NCI-H187 (cell line): ENCODE measurements around the gene FAM131B.
"Not testable (repeated sequence)": the region's sequence is repeated elsewhere in the genome, so short reads cannot be mapped to it uniquely, and the experiment has no call there.

Experiments used
- DNase-seq, 2 experiments: peaks; one replicate each; lab custom pipeline; 2025; lab: John Stamatoyannopoulos, UW

Gene FAM131B

GRCh38 chr7:143362131-143363015, at the start of gene FAM131B:
Gene FAM131B (minus strand): TSS chr7:143362713. CDS start chr7:143362603, 110 bp downstream.
- DNase-seq = no peak

- no peak for DNase-seq
Measured at GRCh38 chr7:143411976-143412708, 49.6 kb upstream of the FAM131B start.

DNA sequence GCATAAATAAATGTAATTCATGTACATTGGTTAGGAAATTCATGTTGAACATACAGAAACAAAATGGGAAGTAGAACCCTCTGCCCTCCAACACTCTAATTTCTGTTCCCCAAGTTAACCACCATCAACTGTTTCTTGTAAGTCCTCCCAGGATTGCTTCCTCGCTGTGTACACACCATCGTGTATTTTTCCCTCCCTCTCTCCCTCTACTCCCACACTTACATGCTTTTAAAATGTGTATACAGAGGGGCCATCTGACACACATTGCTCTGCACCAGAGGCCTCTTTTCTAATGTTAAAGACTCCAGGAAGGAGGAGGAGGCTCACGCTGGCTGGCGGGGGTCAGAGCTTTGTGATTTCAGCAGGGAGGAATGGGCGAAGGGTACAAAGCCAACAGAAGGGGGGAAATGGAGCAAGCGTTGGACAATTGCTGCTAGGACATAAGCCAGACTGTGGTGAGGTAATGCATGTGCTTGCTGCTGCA, 48.0 kb upstream of the FAM131B start:
- DNase-seq = no peak

GRCh38 chr7:143408686-143409561, 46.4 kb upstream of the FAM131B start, which contains the start of gene EPHA1:
Gene EPHA1 (minus strand): TSS chr7:143408856. CDS start chr7:143408805, 51 bp downstream.
- no peak for DNase-seq

GRCh38 chr7:143408252-143408685, 45.8 kb upstream of the FAM131B start:
- no peak for DNase-seq

DNA sequence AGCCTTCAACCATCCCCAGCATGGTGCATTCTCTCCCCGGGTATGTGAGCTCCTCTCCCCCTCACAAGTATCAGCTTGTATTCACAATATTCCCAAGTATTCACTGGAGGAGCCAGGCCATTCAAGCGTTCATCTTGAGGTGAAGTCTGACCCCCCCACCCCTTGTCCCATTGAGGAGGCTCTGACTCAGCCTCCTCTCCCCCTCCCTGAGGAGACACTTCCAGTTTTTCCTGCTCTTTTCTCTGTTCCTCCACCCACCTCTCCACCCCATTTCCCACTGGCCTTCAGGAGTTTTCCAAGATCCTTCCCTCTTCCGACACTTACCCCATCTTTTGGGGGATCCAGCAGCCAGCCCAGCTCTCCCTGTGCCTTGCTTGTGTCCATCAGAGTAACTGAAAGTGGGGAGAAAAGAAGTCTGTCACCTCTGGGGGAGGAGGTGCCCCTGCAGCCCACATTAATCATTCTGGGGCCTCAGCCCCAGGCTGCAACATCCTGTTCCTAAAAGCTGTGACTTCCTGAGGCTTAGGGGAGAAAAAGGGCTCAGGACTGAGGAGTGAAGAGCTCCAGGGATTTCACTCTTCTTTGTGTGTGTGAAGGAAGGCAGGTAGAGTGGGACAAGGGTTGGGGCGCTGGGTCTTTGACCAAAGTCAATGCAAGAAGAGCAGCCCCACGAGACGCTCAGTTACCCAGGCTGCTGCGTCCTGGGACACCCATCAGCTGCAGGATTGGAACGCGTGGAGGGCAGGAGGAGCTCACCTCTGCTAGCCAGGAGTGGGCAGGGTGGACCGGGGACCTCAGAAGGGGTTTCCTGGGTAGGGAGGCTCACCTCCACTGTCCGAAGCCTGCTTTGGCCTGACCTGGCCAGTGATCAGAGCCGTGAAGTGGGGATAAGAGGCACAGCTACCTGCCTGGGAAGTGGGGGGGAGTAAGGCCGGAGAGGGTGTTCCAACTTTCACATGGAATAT, 45.1 kb upstream of the FAM131B start:
- DNase-seq = no peak

GRCh38 chr7:143406002-143406357, 43.5 kb upstream of the FAM131B start:
- DNase-seq = no peak

DNA sequence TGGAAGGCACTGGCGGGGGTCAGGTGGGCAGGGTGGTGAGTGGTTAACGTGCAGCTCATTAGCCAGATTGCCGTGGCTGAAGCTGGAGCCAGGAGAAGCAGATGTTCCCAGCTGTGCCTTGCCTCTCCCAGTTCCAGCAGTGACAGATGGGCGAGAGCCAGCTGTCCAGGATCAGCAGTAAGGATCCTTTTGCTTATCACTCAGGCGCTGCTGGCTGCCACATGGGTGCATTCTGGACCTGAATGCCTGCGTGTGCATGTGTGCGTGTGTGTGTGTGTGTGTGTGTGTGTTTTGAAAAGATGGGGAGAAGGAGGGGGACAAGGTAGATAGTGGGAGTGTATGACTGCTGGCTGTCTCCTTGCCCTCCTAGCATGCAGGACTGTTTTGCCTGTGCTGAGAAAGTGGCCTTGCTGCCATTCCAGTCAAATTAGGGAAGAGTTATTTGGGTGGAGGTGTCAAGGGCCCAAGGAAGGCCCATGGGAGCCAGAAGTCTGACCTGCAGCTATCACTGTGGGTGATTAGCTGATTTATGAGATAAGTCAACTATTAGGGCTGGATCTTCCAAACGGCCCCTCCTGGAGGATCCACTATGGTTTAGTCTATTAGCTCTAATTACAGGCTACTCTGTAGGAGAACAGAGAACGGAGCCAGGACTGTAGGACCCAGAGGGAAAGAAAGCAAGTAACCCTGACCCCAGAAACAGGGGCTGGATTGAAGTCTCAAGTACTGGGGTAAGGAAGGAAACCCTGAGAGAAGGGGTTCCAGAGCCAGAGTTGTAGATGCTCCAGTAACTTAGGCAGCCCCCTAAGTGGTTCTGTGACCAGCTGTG, 42.9 kb upstream of the FAM131B start:
- no peak for DNase-seq

- DNase-seq = not testable (repeated sequence)
Measured at GRCh38 chr7:143402233-143402632, 39.7 kb upstream of the FAM131B start.

DNA sequence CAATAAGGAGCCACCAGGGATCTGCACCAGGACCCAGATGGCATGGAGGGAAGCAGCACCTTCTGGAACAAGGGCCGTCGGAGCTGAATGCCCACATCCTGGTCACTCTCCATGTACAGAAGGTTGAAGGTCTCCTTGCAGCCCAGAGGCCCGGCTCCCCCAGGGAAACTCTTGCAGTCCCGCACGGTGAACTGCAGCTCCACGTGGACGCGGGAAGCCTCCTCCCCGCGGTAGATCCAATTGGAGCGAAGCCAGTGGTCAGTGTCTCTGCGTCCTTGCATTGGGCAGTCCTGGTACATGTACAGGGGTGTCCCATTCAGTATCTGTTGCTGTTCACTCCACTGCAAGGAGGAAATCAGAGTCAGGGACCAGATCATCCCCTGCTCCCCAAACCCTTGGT, 38.8 kb upstream of the FAM131B start:
- no peak for DNase-seq

GRCh38 chr7:143399642-143400041, 37.1 kb upstream of the FAM131B start:
- DNase-seq = no peak

GRCh38 chr7:143399151-143399550, 36.6 kb upstream of the FAM131B start:
- DNase-seq = no peak

- no peak for DNase-seq
Measured at GRCh38 chr7:143398616-143399015, 36.1 kb upstream of the FAM131B start.

DNA sequence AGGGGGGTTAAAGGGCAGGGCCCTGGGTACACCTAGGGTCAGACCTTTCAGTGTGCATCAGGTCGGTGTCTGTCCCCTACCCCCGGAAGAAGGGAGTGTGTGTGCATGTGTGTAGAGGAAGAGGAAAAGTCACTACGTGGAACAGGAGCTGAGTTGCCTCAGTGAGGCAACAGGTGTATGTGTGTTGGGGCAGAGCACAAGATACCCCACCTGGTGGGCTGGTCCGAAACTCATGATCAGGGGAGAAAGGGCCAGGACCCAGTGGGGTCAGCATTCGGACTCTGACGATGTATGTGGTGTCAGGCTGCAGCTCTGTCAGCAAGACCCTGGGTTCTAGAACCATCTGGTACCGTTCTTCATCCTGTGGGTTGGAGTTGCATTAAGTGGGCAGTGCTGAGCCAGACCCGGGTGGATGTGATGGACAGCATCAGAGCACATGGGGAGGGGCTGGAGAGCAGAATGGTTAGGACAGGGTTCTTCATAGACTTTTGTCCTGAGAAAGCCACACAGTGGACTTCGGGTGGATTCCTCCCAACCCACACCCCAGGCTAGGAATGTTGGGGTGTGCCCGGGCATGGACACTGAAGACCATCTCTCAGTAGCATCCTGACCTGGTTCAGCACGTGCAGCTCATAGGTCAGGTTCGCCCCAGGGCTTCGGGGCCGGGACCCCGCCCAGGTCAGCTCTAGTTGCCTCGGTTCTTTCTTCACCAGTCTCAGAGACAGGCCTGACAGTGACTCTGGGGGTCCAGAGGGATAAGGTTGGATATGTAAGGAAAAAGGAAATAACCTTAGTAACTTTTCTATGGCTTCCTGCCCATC, 35.4 kb upstream of the FAM131B start:
- no peak for DNase-seq

DNA sequence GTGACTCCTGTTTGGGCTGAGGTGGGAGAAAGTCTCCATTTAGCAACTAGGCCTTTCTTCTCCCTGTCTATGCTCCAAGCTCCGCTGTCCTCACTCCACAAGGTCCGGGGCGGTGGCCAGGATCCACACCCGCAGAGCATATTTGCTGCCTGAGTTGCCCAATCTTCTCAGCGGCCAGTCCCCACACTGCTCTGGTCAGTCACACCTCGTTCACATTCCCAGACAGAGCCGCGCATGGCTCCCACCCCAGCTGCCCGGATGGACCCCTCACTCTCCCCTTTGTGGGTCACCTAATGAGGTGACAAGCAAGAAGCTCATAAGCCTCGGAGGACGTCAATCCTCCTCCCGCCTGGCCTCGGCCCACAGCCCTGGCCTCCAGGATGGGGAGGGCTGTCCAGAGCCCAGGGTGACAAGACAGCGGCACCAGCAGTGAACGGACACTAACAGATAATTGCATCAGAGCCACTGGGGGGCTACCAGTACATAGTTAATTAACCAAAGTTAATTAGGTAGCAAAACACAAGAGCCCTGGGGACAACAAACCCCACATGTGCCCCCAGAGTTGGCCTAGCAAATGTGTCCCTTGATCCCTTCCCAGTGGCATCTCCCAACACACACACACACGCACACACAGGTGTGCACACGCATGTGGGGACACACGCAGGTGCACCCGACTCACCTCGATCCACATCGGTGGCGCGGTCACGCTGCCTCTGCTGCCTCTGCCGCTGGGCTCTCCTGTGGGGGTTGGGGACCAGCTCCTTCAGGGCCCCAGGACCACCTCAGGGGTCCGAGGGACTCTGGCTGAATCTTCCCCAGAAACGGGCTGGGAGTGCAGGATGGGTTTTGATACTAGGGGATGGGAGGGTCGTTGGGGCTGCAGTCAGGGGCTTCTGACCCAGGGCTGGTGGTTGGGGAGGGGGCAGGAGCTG, 34.4 kb upstream of the FAM131B start:
- no peak for DNase-seq

DNA sequence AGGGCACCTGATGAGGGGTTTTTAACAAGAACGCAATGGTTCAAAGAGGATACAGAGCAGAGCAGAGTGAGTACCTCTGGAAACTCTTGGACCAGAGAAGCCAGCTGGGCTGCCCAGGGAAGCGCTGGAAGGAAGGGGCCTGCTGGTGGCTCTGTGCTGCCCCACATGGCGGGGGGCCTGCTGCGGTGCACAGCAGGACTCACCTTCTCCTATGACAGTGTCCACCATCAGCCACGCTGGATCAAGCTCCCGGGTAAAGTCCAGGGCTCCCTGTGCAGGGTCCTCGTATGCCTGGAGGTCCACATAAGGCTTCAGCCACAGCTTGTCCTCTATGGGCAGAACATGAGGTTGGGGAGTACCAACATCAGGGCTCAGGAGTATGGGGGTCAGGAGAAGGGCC, 33.7 kb upstream of the FAM131B start:
- no peak for DNase-seq

- no peak for DNase-seq
Measured at GRCh38 chr7:143395187-143396149, 33.0 kb upstream of the FAM131B start.
